MM.1S (cell line): ENCODE results near the gene B4GALT3.

Experiments used
- EZH2 ChIP-seq: fragments of 300-600 bp; sonication (generic); optimal IDR thresholded peaks from 2 replicates; pipeline ENCODE3; 2017; ENCODE audit warnings: low read depth, mild to moderate bottlenecking, antibody characterized with exemption, low read length, mixed read lengths
- EZH2phosphoT487 ChIP-seq: fragments of 300-600 bp; sonication (generic); IDR thresholded peaks from 2 replicates; pipeline ENCODE4 v1.6.1; 2018; ENCODE audit warnings: antibody characterized with exemption, low read length
- TF ChIP-seq, protein P1 (sequence below): fragments of 300-600 bp; sonication (generic); IDR thresholded peaks from 2 replicates; pipeline ENCODE4 v1.5.1; 2016; ENCODE audit warnings: antibody characterized with exemption, low read length, mixed read lengths

DNA sequence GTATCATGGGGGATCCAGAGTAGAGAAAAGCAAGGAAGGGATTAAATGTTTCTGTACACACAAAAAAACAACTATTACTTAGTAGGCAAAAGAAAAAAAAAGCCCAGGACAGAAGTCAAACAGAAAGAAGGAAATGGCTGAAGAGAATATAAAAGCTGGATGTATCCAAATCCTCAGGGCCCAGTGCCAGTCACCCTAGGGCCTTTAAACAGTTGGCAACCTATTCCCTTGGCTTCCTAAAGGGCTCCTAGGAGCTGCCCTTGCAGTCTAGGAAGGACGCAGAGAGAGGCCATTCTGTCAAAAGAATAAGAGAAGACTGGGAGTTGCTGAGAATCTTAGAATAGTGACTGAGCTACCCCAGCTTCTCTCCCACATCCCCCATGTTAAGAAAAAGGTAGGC lies 5.0 kb downstream of the B4GALT3 start:
- TF ChIP-seq, protein P1, sequence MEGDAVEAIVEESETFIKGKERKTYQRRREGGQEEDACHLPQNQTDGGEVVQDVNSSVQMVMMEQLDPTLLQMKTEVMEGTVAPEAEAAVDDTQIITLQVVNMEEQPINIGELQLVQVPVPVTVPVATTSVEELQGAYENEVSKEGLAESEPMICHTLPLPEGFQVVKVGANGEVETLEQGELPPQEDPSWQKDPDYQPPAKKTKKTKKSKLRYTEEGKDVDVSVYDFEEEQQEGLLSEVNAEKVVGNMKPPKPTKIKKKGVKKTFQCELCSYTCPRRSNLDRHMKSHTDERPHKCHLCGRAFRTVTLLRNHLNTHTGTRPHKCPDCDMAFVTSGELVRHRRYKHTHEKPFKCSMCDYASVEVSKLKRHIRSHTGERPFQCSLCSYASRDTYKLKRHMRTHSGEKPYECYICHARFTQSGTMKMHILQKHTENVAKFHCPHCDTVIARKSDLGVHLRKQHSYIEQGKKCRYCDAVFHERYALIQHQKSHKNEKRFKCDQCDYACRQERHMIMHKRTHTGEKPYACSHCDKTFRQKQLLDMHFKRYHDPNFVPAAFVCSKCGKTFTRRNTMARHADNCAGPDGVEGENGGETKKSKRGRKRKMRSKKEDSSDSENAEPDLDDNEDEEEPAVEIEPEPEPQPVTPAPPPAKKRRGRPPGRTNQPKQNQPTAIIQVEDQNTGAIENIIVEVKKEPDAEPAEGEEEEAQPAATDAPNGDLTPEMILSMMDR: no peak
- TF ChIP-seq EZH2: no peak
- no peak for TF ChIP-seq EZH2phosphoT487
